NT2/D1 (cell line): Measurements from ENCODE around the gene NUDT4.

Source experiments
- SUZ12 ChIP-seq: IDR thresholded peaks from 2 replicates; pipeline ENCODE4 v1.6.1; 2011; ENCODE audit not compliant: insufficient read length, insufficient read depth; ENCODE audit errors: extremely low read depth
- ZNF274 ChIP-seq: IDR thresholded peaks from 2 replicates; pipeline ENCODE4 v1.6.1; 2011; ENCODE audit warnings: mild to moderate bottlenecking, low read depth, low read length

GRCh38 chr12:93378998-93379325 lies 1.2 kb downstream of the NUDT4 start:
- no peak for TF ChIP-seq ZNF274
- no peak for TF ChIP-seq SUZ12
